ENCODE measurements around the gene ADCY7.

DNA sequence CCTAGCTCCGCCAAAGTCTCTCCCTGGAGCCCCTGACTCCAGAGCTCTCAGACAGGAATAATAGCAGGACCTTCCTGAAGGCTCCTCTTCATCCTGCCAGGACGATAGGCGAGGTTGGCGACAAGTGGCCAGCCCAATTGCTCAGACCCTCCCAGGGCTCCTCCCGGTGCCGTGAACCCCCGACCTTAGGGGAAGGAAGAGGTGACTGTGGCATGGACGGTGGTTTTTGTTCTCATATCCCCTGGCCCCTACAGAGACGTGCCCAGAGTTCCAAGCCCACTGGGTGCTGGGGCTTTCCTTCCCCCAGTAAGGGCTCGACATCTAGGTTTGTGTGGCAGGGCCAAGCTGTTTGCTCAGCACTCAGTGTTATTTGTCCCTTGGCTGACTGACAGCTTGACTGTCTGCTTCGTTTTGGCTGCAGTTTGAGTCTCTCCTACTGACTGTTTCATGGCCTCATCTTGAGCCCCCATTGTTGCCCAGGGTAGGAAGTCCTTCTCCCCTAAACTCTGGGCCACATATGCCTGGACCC lies 4.6 kb upstream of the ADCY7 start:
- TF ChIP-seq POLR2AphosphoS5 (IDR thresholded peaks at IDR 0.05) (no peak), CTCF (IDR thresholded peaks at IDR 0.05) (no peak)
